ENCODE results near the gene PLOD3.

PLOD3 gene

DNA sequence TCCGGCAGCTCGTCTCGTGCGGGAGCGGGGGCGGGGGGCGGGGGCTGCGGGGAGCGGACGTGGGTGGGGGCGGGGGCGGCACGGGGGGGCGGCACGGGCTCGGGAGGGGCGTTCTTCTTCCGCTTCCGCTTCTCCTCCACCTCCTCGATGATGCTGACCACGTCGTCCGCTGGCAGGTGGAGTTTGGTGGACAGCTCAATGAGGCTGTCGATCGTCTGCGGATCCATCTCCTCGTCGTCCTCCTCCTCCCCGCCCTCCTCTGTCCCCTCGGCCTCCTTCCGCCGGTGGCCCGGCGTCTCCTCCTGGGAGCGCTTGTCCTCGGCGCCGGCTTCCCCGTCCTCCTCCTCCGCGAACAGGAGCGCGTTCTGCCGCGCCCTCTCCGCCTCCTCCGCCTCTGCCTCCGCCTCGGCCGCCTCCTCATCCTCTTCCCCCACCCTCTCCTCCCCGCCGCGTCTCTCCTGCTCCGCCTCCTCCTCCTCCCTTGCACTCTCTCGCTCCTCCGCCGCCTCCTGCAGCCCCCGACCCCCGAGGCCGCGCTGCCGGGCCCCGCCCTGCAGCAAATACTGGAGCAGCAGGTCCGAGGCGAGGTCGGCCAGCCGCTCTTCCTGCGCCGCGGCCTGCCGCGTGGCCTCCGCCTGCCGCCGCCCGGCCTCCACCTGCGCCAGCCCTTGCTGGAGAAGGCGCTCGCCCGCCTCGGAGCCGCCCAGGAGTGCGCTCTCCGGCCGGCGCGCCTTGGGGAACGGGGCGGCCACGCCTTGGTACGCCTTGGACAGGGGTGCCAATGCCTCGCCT lies 53.9 kb downstream of the PLOD3 start:
- peak; percentile 29 for DNase-seq

DNA sequence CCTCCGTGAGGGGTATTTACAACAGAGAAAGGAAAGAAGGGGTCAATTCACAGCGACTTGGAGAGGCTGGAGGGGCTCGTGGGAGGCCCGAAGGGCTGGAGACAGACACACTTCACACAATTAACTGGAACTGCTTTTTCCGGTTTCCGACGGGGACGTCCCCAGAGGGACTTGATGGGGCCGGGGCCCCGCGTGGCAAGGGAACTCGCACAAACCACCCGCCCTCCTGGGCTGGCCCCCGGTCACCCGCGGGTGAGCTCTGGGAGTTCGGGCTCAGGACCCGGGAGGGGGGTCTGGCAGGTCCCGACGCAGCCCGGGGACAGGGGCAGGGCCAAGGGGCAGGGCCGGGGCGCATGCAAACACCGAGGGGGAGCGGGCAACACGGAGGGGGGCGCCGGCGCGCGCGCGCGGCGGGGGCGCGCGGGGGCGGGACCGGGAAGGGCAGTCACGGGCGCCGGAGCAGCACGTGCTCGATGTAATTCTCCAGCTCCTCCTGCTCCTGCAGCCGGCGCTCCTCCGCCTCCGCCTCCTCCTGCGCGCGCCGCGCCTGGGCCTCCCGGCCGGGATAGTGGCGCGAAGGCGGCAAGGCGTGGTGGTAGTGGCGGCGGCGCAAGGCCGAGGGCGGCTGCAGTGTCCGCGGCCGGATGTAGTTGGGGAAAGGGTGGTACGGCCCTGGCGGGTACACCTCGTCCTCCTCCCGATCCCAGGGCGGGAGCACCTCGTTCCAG lies 54.7 kb downstream of the PLOD3 start:
- no peak for DNase-seq

DNA sequence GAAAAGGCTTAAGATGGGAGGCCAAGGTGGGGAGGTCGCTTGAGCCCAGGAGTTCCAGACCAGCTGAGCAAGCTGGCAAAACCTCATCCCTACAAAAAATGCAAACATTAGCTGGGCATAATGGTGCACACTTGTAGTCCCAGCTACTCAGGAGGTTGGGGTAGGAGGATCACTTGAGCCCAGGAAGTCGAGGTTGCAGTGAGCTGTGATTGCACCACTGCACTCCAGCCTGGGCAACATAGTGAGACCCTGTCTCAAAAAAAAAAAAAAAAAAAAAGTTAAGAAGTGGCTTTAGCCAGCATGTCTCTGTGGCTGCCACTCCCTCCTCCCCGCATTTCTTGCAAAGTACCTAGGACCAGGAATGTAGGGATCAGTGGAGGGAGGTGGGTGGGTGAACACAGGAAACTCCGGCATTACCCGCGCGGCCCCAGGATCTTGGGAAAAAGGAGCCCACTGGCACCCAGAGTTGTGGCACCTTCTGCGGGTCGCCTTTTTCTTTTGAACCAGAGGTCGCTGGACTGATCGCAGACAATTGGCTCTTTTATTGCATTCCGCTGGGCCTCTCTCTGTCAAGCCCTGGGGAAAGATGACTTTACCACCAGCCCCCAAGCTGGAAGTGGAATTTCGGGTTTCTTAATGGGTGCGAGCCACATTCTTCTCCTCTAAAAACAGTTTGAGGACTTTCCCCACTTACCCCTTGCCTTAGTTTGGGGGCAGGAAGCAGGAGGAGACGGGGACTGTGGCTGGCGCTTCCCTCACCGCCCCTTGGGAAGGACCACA lies 55.5 kb downstream of the PLOD3 start:
- DNase-seq: no peak

DNA sequence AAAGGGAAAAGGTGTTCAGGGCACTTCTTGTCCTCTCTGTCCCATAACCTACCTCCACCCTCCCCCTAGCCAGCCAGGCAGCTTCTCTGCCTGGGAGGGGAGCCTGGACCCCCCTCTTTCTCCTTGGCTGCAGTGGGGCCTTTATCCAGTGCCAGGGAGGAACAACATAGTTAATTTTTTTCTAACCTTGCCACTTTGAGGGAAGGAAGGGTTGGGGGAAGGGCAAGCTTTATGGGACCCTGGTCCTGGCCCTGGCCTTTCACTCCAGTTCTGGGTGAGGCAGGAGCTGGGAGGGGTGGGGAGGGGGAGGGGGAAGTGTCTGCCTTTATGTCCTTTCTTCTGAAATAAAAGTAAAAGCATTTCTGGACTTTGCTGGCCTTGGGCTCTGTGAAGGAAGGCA lies 56.5 kb downstream of the PLOD3 start:
- DNase-seq: no peak

DNA sequence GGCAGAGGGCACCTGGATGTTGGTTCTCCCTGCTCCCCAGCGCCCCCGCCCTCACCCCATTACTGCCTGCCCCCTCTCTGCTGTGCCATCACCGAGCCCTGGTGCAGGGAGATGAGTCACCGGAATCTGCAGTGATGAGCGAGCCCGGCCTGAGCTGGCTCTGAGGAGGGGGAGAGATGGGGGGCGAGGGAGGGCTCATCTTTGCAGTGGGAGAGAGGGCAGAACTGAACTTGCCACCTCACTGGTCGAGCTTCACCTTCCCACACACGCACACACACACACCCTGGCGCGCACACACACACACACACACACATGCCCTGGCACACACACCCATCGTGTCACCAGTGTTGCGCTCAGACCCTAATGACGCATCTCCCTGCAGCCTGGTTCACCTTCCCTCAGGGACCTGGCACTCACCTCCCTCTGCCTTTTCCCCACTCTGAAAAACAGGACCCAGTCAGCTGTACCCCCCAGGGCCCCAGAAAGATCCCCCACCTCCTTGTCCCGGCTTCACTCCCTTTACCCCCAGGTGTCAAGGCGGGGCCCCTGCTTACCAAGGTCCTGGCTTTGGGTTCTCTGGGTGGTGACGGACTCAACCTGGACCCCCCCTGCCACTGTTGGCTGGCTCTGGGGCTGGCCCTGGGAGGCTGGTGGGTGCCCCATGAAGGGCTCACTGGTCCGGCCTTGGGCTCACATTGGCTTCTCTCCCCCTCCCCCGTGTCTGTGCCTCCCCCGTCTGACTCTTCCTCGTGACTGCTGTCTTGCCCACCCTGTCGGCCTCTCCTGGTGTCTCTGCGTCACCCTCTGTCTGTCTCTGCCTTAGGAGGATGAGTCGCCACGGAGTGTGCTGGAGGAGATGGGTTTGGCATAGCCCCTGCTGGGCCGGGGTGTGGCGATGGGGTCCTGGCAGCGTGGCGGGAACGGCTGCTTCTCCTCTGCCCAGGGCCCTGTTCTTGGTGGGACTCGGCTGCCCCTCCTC lies 57.4 kb downstream of the PLOD3 start:
- no peak for DNase-seq

DNA sequence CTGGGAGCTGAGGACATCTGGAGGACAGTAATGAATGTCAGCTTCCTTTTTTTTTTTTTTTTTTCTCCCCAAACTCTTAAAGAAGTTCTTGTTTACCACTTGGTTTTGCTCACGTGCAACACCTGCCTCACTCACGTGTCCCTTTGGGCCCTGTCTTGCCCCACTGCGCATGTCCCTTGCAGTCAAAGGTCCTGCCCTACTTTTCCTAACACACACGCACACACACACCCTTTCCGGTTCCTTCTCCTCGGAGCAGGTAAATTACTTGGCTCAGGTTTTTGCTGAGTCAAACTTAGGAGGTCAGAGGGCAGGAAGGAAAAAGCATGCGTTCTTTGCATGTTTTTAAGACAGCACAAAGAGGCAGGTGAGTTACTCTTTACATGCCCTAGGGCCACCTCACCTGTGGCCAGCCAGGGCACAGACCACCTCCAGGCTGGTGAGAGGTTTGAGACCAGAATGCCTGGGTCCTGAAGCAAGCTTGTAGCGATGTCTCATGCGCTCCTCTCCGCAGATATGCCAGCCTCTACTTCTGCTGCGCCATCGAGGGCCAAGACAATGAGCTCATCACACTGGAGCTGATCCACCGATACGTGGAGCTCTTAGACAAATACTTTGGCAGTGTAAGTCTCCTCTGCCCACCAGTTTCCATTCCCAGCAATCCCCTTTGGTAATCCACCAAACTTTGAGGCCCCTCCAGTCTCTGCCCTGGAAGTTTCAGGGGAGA lies 60.4 kb downstream of the PLOD3 start:
- DNase-seq: no peak

DNA sequence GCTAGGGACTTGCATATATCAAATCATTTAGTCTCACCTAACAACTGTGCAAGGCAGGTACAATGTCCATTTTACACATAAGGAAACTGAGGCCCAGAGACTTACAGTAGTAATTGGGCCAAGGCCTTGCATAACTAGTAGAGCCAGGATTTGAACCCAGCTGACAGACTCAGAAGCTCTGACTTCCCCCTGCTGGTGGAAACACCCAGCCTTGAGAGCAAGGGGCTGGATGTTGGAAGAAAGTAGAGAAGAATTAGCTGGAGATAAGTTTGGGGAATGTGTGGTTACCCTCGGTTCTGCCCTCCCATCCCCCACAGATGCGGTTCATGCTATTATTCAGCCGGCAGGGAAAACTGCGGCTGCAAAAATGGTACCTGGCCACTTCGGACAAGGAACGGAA lies 61.1 kb downstream of the PLOD3 start:
- no peak for DNase-seq
